OCI-LY1 (cell line): ENCODE measurements around the gene DQX1.

Experiments used
- H2AFZ ChIP-seq: fragments of 200-600 bp; sonication (generic), shearing (Covaris generic); 2 replicates; pipeline ENCODE4 v1.6.0; 2014; ENCODE audit warnings: antibody characterized with exemption, mild to moderate bottlenecking, low read length
- H3F3A ChIP-seq: fragments of 200-600 bp; sonication (generic), shearing (Covaris generic); 2 replicates; pipeline ENCODE4 v1.6.0; 2014; ENCODE audit warnings: mild to moderate bottlenecking, antibody characterized with exemption, low read length, moderate library complexity; ENCODE audit not compliant: insufficient read depth
- H3K27ac ChIP-seq: fragments of 200-600 bp; sonication (generic); 2 replicates; pipeline ENCODE4 v1.5.1; 2014; ENCODE audit warnings: low read length, mixed run types, mild to moderate bottlenecking, low read depth; ENCODE audit not compliant: poor library complexity, severe bottlenecking
- H3K27me3 ChIP-seq: fragments of 200-600 bp; sonication (generic); 2 replicates; pipeline ENCODE4 v1.6.0; 2014; ENCODE audit warnings: antibody characterized with exemption, mild to moderate bottlenecking, low read length, moderate library complexity; ENCODE audit not compliant: insufficient read depth
- H3K36me3 ChIP-seq: fragments of 200-600 bp; sonication (generic); 2 replicates; pipeline ENCODE4 v1.6.1; 2014; ENCODE audit warnings: mild to moderate bottlenecking, antibody characterized with exemption, low read length, moderate library complexity, mixed read lengths; ENCODE audit not compliant: insufficient read depth
- H3K4me1 ChIP-seq: fragments of 200-600 bp; sonication (generic); 2 replicates; pipeline ENCODE4 v1.5.1; 2014; ENCODE audit warnings: mild to moderate bottlenecking, low read length, moderate library complexity; ENCODE audit not compliant: insufficient read depth, severe bottlenecking
- H3K4me2 ChIP-seq: fragments of 200-600 bp; sonication (generic), shearing (Covaris generic); 2 replicates; pipeline ENCODE4 v1.6.1; 2014; ENCODE audit warnings: low read length
- H3K4me3 ChIP-seq: fragments of 200-600 bp; sonication (generic); 2 replicates; pipeline ENCODE4 v1.5.1; 2014; ENCODE audit warnings: low read length, low read depth, mild to moderate bottlenecking, mixed read lengths; ENCODE audit not compliant: poor library complexity, severe bottlenecking
- H3K79me2 ChIP-seq: fragments of 200-600 bp; shearing (Covaris generic); 2 replicates; pipeline ENCODE4 v1.6.1; 2016; ENCODE audit warnings: mixed run types, low read length, mixed read lengths; ENCODE audit not compliant: insufficient read depth
- H3K9ac ChIP-seq: fragments of 200-600 bp; sonication (generic), shearing (Covaris generic); 2 replicates; pipeline ENCODE4 v1.6.1; 2014; ENCODE audit warnings: mild to moderate bottlenecking, low read length, mixed read lengths
- H3K9me2 ChIP-seq: fragments of 200-600 bp; sonication (generic), shearing (Covaris generic); 2 replicates; pipeline ENCODE4 v1.6.1; 2014; ENCODE audit warnings: low read depth, mild to moderate bottlenecking, low read length, mixed read lengths
- H3K9me3 ChIP-seq: fragments of 200-600 bp; shearing (Covaris generic); 2 replicates; pipeline ENCODE4 v1.6.1; 2014; ENCODE audit warnings: low read length, mixed read lengths
- H4K20me1 ChIP-seq: fragments of 200-600 bp; sonication (generic), shearing (Covaris generic); 2 replicates; pipeline ENCODE4 v1.6.0; 2016; ENCODE audit warnings: mild to moderate bottlenecking, low read length; ENCODE audit not compliant: insufficient read depth
- EZH2 ChIP-seq: fragments of 200-600 bp; sonication (generic), shearing (Covaris generic); IDR thresholded peaks from 2 replicates; pipeline ENCODE4 v1.8.0; 2017; ENCODE audit warnings: borderline replicate concordance, mixed run types, mild to moderate bottlenecking, antibody characterized with exemption, low read length, moderate library complexity, mixed read lengths
- TF ChIP-seq, protein P1 (sequence below): fragments of 200-600 bp; sonication (generic), shearing (Covaris generic); IDR thresholded peaks from 2 replicates; pipeline ENCODE4 v1.5.1; 2017; ENCODE audit warnings: mild to moderate bottlenecking, antibody characterized with exemption, low read length, moderate library complexity, mixed read lengths

Gene DQX1

DNA sequence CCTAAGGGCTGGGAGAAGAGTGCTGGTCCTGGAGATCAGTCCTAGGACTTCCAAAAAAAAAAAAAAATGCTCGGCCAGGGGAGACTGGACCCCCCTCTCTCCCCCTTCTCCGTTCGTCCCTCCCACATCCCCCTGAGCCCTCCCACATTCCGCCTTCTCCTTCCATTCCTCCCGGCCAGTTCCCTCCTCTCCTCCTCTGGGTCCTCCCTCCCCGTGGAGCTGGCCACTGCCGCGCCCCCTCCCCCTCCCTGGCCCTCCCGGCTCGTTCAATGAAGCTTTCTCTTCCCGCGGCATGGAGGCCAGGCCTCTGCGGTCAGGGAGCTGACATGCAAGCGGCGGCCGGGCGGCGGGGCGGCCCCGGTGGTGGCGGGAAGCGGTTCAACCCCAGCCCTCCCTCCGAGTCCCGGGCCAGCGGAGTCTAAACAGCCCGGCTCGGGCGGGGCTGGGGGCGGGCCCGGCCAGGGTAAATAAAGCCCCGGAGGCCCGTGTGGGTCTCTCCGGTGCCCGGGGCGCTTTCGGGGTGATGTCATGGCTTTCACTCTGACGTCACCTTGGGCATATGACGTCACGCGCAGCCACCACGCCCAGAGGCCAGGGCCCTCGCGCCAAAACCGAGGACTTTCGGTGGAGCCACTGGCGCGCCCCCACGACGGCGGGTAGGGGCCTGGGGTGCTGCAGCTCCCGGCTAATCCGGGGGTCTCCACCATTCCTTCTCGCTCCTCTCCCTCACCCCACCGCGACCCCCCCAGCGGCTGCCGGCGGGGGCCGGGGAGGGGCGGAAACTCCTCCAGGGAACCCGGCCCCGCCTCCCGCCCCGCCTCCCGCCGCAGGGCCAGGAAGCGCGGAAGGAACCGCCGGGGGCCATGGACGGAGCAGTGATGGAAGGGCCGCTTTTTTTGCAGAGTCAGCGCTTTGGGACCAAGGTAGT lies 28.1 kb upstream of the DQX1 start, which contains the start of the genes DOK1 and LOXL3:
TSS of gene DOK1 (plus strand) at position 829 of the 928 bp plus-strand sequence. CDS start at position 864, 35 bp downstream.
TSS of gene LOXL3 (minus strand) at position 51 of the 928 bp plus-strand sequence. CDS start 1,308 bp downstream, outside the sequence.
- H3K9me3 ChIP-seq, result no peaks in the 10 kb centered on the region
- H3K79me2 ChIP-seq, result no peaks in the 10 kb centered on the region
- H3K27me3 ChIP-seq, result peaks cover 7% of the 10 kb centered on the region
- peak within 1 kb of the TSS; percentile 4; the same call in 1 of the 2 replicates for H2AFZ ChIP-seq
- H3K27ac ChIP-seq, result no peak within 1 kb of the TSS
- no peaks in the 10 kb centered on the region for H3K9me2 ChIP-seq
- peak within 1 kb of the TSS; percentile 70 for H3K4me2 ChIP-seq
- peak within 1 kb of the TSS; percentile 71 for H3K9ac ChIP-seq
- H3K36me3 ChIP-seq, result peaks cover 6% of the 10 kb centered on the region; the same call in 1 of the 2 replicates
- no peak for TF ChIP-seq EZH2
- TF ChIP-seq, protein P1, sequence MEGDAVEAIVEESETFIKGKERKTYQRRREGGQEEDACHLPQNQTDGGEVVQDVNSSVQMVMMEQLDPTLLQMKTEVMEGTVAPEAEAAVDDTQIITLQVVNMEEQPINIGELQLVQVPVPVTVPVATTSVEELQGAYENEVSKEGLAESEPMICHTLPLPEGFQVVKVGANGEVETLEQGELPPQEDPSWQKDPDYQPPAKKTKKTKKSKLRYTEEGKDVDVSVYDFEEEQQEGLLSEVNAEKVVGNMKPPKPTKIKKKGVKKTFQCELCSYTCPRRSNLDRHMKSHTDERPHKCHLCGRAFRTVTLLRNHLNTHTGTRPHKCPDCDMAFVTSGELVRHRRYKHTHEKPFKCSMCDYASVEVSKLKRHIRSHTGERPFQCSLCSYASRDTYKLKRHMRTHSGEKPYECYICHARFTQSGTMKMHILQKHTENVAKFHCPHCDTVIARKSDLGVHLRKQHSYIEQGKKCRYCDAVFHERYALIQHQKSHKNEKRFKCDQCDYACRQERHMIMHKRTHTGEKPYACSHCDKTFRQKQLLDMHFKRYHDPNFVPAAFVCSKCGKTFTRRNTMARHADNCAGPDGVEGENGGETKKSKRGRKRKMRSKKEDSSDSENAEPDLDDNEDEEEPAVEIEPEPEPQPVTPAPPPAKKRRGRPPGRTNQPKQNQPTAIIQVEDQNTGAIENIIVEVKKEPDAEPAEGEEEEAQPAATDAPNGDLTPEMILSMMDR, result no peak
- H4K20me1 ChIP-seq, result no peaks in the 10 kb centered on the region
- peaks cover 17% of the 10 kb centered on the region for H3K4me1 ChIP-seq
- H3K4me3 ChIP-seq, result peak within 1 kb of the TSS; percentile 78
- no peaks in the 10 kb centered on the region for H3F3A ChIP-seq

- Histone ChIP-seq H3K4me2 (peak overlapping the region; percentile 70), H3K27me3 (peaks cover 9% of the 10 kb centered on the region), H3K27ac (no peak overlapping the region), H3K9me2 (no peaks in the 10 kb centered on the region), H3K79me2 (no peaks in the 10 kb centered on the region), H3K9me3 (no peaks in the 10 kb centered on the region), H3K4me3 (peak overlapping the region; percentile 78), H3K4me1 (peaks cover 17% of the 10 kb centered on the region), H3K36me3 (peaks cover 6% of the 10 kb centered on the region; the same call in 1 of the 2 replicates), H3K9ac (peak overlapping the region; percentile 71; the same call in 1 of the 2 replicates), H3F3A (no peaks in the 10 kb centered on the region), H4K20me1 (no peaks in the 10 kb centered on the region), H2AFZ (no peak overlapping the region)
- TF ChIP-seq, protein P1, result no peak
- TF ChIP-seq EZH2, result no peak
Observed at GRCh38 chr2:74552914-74553811, 27.1 kb upstream of the DQX1 start.
